ENCODE data around the gene KDM4E.
"Not testable (repeated sequence)": the region's sequence is repeated elsewhere in the genome, so short reads cannot be mapped to it uniquely, and the experiment has no call there.

Gene KDM4E

DNA sequence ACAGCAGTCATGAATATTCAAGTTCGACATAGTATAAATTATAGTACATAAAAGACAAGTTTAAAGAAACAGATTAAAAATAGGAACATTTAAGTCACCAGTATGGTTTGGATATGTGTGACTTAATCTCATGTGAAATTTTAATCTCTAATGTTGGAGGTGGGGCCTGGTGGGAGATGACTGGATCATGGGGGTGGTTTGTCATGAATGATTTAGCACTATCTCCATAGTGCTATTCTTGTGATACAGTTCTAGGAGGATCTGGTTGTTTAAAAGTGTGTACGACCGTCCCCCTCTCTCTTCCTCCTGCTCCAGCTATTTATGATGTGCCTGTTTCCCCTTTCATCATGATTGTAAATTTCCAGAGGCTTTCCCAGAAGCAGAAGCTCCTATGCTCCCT lies 3.3 kb downstream of the KDM4E start:
- peaks cover 0 to 4% (median 0%) of the 10 kb centered on the region in 5 experiments for H3K9me3 ChIP-seq (ENCODE audit: control extremely low read depth in 1 of 5, control insufficient read depth in 4 of 5, insufficient read depth in 2 of 5, low read depth in 1 of 5, low read length in 4 of 5)
- POLR2A ChIA-PET: no interaction called here
- no peak overlapping the region for H3K4me3 ChIP-seq (ENCODE audit: control insufficient read depth in 1 of 7, extremely low read depth in 1 of 7, insufficient read depth in 4 of 7, low read depth in 2 of 7, low read length in 6 of 7)
- no peak for DNase-seq
- H3K27me3 ChIP-seq (replicated peaks in 2 of 5; ENCODE audit: control insufficient read depth in 4 of 5, insufficient read depth in 5 of 5, low read length in 4 of 5): no peaks in the 10 kb centered on the region
- CTCF ChIA-PET: no interaction called here
- WGBS (ENCODE audit: insufficient coverage): 87% methylated on average over 2 of the region's 3 CpGs
- H3K27ac ChIP-seq (ENCODE audit: insufficient read depth in 1 of 2, low read depth in 1 of 2, low read length in 2 of 2, poor library complexity in 1 of 2, severe bottlenecking in 2 of 2): no peak overlapping the region
- H3K36me3 ChIP-seq (ENCODE audit: control insufficient read depth in 4 of 4, insufficient read depth in 4 of 4, low read length in 3 of 4): no peaks in the 10 kb centered on the region
- H3K4me1 ChIP-seq (ENCODE audit: control extremely low read depth in 1 of 4, control insufficient read depth in 4 of 4, insufficient read depth in 4 of 4, low read length in 3 of 4): no peaks in the 10 kb centered on the region

DNA sequence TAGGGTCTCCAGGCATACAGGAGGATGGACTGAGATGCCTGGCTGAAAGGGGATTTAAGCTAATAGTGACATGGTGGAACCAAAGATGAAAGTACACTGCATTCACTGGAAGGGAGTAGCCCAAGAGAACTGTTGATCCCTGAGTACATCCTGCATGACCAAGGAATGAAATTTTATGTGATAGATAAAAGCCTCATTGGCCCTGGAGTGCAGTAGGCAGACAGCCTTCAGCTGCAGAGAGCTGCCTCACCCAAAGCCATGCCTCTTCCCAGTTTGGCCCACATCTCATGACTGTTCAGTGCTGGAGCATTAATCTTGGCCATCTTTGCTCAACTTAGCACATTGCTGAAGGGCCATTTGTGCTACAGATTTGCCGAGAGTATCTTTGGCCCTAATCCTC lies 8.0 kb downstream of the KDM4E start:
- CTCF ChIA-PET: no interaction called here
- Histone ChIP-seq H3K36me3 (ENCODE audit: control insufficient read depth in 4 of 4, insufficient read depth in 4 of 4, low read length in 3 of 4) (no peaks in the 10 kb centered on the region), H3K27me3 (replicated peaks in 2 of 5; ENCODE audit: control insufficient read depth in 4 of 5, insufficient read depth in 5 of 5, low read length in 4 of 5) (peaks cover 0 to 14% (median 2%) of the 10 kb centered on the region in 5 experiments), H3K4me3 (ENCODE audit: control insufficient read depth in 1 of 7, extremely low read depth in 1 of 7, insufficient read depth in 4 of 7, low read depth in 2 of 7, low read length in 6 of 7) (no peak overlapping the region), H3K9me3 (ENCODE audit: control extremely low read depth in 1 of 5, control insufficient read depth in 4 of 5, insufficient read depth in 2 of 5, low read depth in 1 of 5, low read length in 4 of 5) (peaks cover 0 to 6% (median 0%) of the 10 kb centered on the region in 5 experiments), H3K4me1 (ENCODE audit: control extremely low read depth in 1 of 4, control insufficient read depth in 4 of 4, insufficient read depth in 4 of 4, low read length in 3 of 4) (no peaks in the 10 kb centered on the region), H3K27ac (ENCODE audit: insufficient read depth in 1 of 2, low read depth in 1 of 2, low read length in 2 of 2, poor library complexity in 1 of 2, severe bottlenecking in 2 of 2) (no peak overlapping the region)
- POLR2A ChIA-PET: no interaction called here
- 100% methylated on average over 1 of the region's 1 CpG for WGBS (ENCODE audit: insufficient coverage)
- DNase-seq: no peak

DNA sequence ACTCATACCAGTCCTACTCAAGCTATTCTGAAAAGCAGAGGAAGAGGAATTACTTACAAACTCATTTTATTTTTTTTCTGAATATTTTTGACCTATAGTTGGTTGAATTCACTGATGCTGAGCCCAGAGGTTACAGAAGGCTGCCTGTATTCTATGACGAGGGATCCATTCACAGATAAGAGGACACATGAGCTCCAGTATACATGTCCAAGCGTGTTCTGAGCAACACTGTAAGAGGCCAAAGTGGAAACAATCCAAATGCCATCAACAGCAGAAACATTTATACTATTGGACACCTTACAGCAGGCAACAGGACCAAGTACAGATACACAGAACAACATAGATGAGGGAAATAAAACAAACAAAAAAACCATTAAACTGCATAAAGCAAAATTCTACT lies 10.3 kb downstream of the KDM4E start:
- ChIA-PET POLR2A (no interaction called here), CTCF (interaction anchor here (1.9 kb wide), 1 partner anchor 32 kb away, joined by 5 read pairs; the partner anchor contains the start of gene SRSF8)
- H3K4me1 ChIP-seq (ENCODE audit: control extremely low read depth in 1 of 4, control insufficient read depth in 4 of 4, insufficient read depth in 4 of 4, low read length in 3 of 4): no peaks in the 10 kb centered on the region

DNA sequence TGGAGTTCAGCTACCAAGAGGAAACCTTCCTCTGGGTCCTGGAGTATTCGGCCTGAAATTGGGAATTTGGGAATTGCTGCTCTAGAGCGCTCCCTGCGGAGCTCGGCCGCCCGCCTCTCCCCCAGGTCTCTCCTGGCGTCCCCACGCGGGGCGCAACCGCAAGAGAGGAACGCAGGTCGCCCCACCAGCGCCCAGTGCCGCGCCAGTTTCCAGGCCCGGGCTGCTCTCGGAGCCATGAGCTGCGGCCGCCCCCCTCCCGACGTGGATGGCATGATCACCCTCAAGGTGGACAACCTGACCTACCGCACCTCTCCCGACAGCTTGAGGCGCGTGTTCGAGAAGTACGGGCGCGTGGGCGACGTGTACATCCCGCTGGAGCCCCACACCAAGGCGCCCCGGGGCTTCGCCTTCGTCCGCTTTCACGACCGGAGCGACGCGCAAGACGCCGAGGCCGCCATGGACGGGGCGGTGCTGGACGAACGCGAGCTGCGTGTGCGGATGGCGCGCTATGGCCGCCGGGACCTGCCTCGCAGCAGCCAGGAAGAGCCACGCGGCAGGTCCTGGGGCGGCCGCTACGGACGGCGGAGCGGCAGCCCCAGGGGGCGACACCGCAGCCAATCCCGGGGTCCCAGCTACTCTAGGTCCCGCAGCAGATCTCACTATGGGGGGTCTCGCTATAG lies 12.4 kb downstream of the KDM4E start:
- H3K27ac ChIP-seq (ENCODE audit: insufficient read depth in 1 of 2, low read depth in 1 of 2, low read length in 2 of 2, poor library complexity in 1 of 2, severe bottlenecking in 2 of 2); H3K9me3 ChIP-seq (ENCODE audit: control extremely low read depth in 1 of 5, control insufficient read depth in 4 of 5, insufficient read depth in 2 of 5, low read depth in 1 of 5, low read length in 4 of 5); H3K36me3 ChIP-seq (ENCODE audit: control insufficient read depth in 4 of 4, insufficient read depth in 4 of 4, low read length in 3 of 4); CTCF ChIA-PET; H3K4me1 ChIP-seq (ENCODE audit: control extremely low read depth in 1 of 4, control insufficient read depth in 4 of 4, insufficient read depth in 4 of 4, low read length in 3 of 4); POLR2A ChIA-PET: not testable (repeated sequence)
- H3K4me3 ChIP-seq (ENCODE audit: control insufficient read depth in 1 of 7, extremely low read depth in 1 of 7, insufficient read depth in 4 of 7, low read depth in 2 of 7, low read length in 6 of 7): peak overlapping the region in 5 of 7 experiments; percentile 0 to 61 (median 28)
- DNase-seq: peak; percentile 11 to 43 (median 14)
- 34% methylated on average over 63 of the region's 71 CpGs for WGBS (ENCODE audit: insufficient coverage)
- peaks cover 0 to 15% (median 2%) of the 10 kb centered on the region in 5 experiments for H3K27me3 ChIP-seq (replicated peaks in 2 of 5; ENCODE audit: control insufficient read depth in 4 of 5, insufficient read depth in 5 of 5, low read length in 4 of 5)

More for the DNA sequence above, 10.3 kb downstream of the KDM4E start:
- Histone ChIP-seq H3K9me3 (ENCODE audit: control extremely low read depth in 1 of 5, control insufficient read depth in 4 of 5, insufficient read depth in 2 of 5, low read depth in 1 of 5, low read length in 4 of 5) (peaks cover 0 to 5% (median 0%) of the 10 kb centered on the region in 5 experiments), H3K4me3 (ENCODE audit: control insufficient read depth in 1 of 7, extremely low read depth in 1 of 7, insufficient read depth in 4 of 7, low read depth in 2 of 7, low read length in 6 of 7) (no peak overlapping the region), H3K27me3 (replicated peaks in 2 of 5; ENCODE audit: control insufficient read depth in 4 of 5, insufficient read depth in 5 of 5, low read length in 4 of 5) (peaks cover 0 to 15% (median 2%) of the 10 kb centered on the region in 5 experiments), H3K36me3 (ENCODE audit: control insufficient read depth in 4 of 4, insufficient read depth in 4 of 4, low read length in 3 of 4) (no peaks in the 10 kb centered on the region), H3K27ac (ENCODE audit: insufficient read depth in 1 of 2, low read depth in 1 of 2, low read length in 2 of 2, poor library complexity in 1 of 2, severe bottlenecking in 2 of 2) (no peak overlapping the region)
- no peak for DNase-seq
- WGBS (ENCODE audit: insufficient coverage): 100% methylated on average over 1 of the region's 2 CpGs

DNA sequence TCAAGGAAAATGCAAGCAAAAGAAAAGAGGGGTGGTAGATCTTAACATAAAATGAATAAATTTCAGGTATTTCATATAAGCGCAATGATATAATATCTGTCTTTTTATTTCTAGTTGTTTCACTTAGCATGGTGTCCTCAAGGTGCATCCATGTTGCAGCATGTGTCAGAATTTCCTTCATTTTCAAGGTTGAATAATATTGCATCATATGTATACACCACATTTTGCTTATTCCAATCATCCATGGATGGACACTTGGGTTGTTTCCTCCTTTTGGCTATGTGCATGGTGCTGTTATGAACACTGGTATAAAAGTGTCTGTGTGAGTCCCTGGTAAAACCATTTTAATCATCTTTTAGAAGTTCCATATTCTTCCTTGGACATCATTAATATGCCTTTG lies 17.2 kb downstream of the KDM4E start:
- WGBS (ENCODE audit: insufficient coverage): no CpG with 5 or more reads among the region's 1 CpG
- CTCF ChIA-PET: no interaction called here
- POLR2A ChIA-PET: no interaction called here
- Histone ChIP-seq H3K36me3 (ENCODE audit: control insufficient read depth in 4 of 4, insufficient read depth in 4 of 4, low read length in 3 of 4) (no peaks in the 10 kb centered on the region), H3K27ac (ENCODE audit: insufficient read depth in 1 of 2, low read depth in 1 of 2, low read length in 2 of 2, poor library complexity in 1 of 2, severe bottlenecking in 2 of 2) (no peak overlapping the region), H3K27me3 (replicated peaks in 2 of 5; ENCODE audit: control insufficient read depth in 4 of 5, insufficient read depth in 5 of 5, low read length in 4 of 5) (peaks cover 0 to 10% (median 4%) of the 10 kb centered on the region in 5 experiments), H3K4me3 (ENCODE audit: control insufficient read depth in 1 of 7, extremely low read depth in 1 of 7, insufficient read depth in 4 of 7, low read depth in 2 of 7, low read length in 6 of 7) (no peak overlapping the region), H3K4me1 (ENCODE audit: control extremely low read depth in 1 of 4, control insufficient read depth in 4 of 4, insufficient read depth in 4 of 4, low read length in 3 of 4) (no peaks in the 10 kb centered on the region), H3K9me3 (ENCODE audit: control extremely low read depth in 1 of 5, control insufficient read depth in 4 of 5, insufficient read depth in 2 of 5, low read depth in 1 of 5, low read length in 4 of 5) (peaks cover 0 to 5% (median 0%) of the 10 kb centered on the region in 5 experiments)
- DNase-seq: no peak

DNA sequence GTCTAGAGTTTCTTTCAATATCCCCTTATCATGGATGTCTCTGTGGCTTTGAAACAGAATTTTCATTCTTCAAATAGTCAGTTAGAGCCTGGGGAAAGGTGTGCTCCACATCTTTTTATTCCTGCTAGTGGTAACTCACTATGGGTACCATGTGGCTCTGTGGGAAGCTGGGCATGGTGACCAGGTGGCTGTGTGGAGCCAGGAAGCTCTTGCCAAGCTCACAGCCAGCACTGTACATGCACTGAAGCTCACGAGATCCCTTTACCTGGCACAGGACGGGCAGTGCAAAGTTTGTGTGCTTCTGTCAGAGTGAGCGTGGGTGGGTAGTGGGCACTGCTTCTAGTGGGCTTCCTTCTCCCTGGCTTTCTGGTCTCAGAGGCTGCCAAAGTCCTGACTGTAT lies 17.8 kb downstream of the KDM4E start:
- Histone ChIP-seq H3K27me3 (replicated peaks in 2 of 5; ENCODE audit: control insufficient read depth in 4 of 5, insufficient read depth in 5 of 5, low read length in 4 of 5) (peaks cover 0 to 5% (median 2%) of the 10 kb centered on the region in 5 experiments), H3K9me3 (ENCODE audit: control extremely low read depth in 1 of 5, control insufficient read depth in 4 of 5, insufficient read depth in 2 of 5, low read depth in 1 of 5, low read length in 4 of 5) (peaks cover 0 to 2% (median 0%) of the 10 kb centered on the region in 5 experiments), H3K4me1 (ENCODE audit: control extremely low read depth in 1 of 4, control insufficient read depth in 4 of 4, insufficient read depth in 4 of 4, low read length in 3 of 4) (no peaks in the 10 kb centered on the region), H3K36me3 (ENCODE audit: control insufficient read depth in 4 of 4, insufficient read depth in 4 of 4, low read length in 3 of 4) (no peaks in the 10 kb centered on the region), H3K4me3 (ENCODE audit: control insufficient read depth in 1 of 7, extremely low read depth in 1 of 7, insufficient read depth in 4 of 7, low read depth in 2 of 7, low read length in 6 of 7) (no peak overlapping the region), H3K27ac (ENCODE audit: insufficient read depth in 1 of 2, low read depth in 1 of 2, low read length in 2 of 2, poor library complexity in 1 of 2, severe bottlenecking in 2 of 2) (no peak overlapping the region)
- ChIA-PET POLR2A (no interaction called here), CTCF (no interaction called here)
- no peak for DNase-seq
- WGBS (ENCODE audit: insufficient coverage): 100% methylated on average over 3 of the region's 3 CpGs

DNA sequence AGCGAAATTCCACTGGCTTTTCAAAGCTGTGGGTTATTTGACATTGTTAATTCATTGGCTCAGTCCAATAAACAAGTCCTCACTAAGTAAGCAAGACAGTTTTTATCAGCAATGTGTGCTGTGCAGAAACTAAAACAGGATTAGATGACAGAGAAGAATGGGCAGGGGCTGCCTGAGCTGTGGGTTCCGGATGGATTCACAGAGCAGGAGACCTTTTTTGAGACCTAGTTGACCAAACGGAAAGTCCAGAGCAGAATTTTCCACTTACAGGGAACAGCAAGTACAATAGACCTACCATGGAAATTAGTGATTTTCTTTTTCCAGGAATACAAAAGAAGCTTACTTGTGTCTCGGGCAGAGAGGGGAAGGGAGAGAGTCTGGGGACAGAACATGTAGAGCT lies 19.0 kb downstream of the KDM4E start:
- H3K27ac ChIP-seq (ENCODE audit: insufficient read depth in 1 of 2, low read depth in 1 of 2, low read length in 2 of 2, poor library complexity in 1 of 2, severe bottlenecking in 2 of 2): no peak overlapping the region
- no peaks in the 10 kb centered on the region for H3K4me1 ChIP-seq (ENCODE audit: control extremely low read depth in 1 of 4, control insufficient read depth in 4 of 4, insufficient read depth in 4 of 4, low read length in 3 of 4)
- H3K9me3 ChIP-seq (ENCODE audit: control extremely low read depth in 1 of 5, control insufficient read depth in 4 of 5, insufficient read depth in 2 of 5, low read depth in 1 of 5, low read length in 4 of 5): no peaks in the 10 kb centered on the region
- no peak overlapping the region for H3K4me3 ChIP-seq (ENCODE audit: control insufficient read depth in 1 of 7, extremely low read depth in 1 of 7, insufficient read depth in 4 of 7, low read depth in 2 of 7, low read length in 6 of 7)
- ChIA-PET CTCF (no interaction called here), POLR2A (no interaction called here)
- no peak for DNase-seq
- WGBS (ENCODE audit: insufficient coverage): 100% methylated on average over 3 of the region's 4 CpGs
- peaks cover 0 to 3% (median 0%) of the 10 kb centered on the region in 5 experiments for H3K27me3 ChIP-seq (replicated peaks in 2 of 5; ENCODE audit: control insufficient read depth in 4 of 5, insufficient read depth in 5 of 5, low read length in 4 of 5)
- no peaks in the 10 kb centered on the region for H3K36me3 ChIP-seq (ENCODE audit: control insufficient read depth in 4 of 4, insufficient read depth in 4 of 4, low read length in 3 of 4)

Measured in common myeloid progenitor, CD34-positive (primary cell).